OCI-LY3 (cell line): Measurements from ENCODE around the gene DGKB.

Experiments used
- H2AFZ ChIP-seq: fragments of 200-600, 300-600 bp; shearing (Covaris generic); 2 replicates; pipeline ENCODE4 v1.6.0; 2014; ENCODE audit warnings: antibody characterized with exemption, low read depth, low read length
- H3K27ac ChIP-seq: fragments of 200-600, 300-600 bp; sonication (generic); 2 replicates; pipeline ENCODE4 v1.5.1; 2014; ENCODE audit warnings: mild to moderate bottlenecking, low read length, moderate library complexity, mixed read lengths
- H3K27me3 ChIP-seq: fragments of 200-600, 300-600 bp; sonication (generic); 2 replicates; pipeline ENCODE4 v1.6.1; 2014; ENCODE audit warnings: low read depth, low read length, mixed read lengths
- H3K36me3 ChIP-seq: fragments of 200-600, 300-600 bp; sonication (generic); replicated peaks from 2 replicates; pipeline ENCODE3; 2014; ENCODE audit warnings: low read depth, low read length, mixed read lengths
- H3K4me1 ChIP-seq: fragments of 300-600, 200-600 bp; sonication (generic); 2 replicates; pipeline ENCODE4 v1.6.1; 2014; ENCODE audit warnings: low read length, mixed read lengths
- H3K4me2 ChIP-seq: fragments of 200-600, 300-600 bp; sonication (generic); 2 replicates; pipeline ENCODE4 v1.6.1; 2014; ENCODE audit warnings: low read length, mixed read lengths
- H3K4me3 ChIP-seq: fragments of 300-600, 200-600 bp; sonication (generic); 2 replicates; pipeline ENCODE4 v1.5.1; 2014; ENCODE audit warnings: antibody characterized with exemption, mild to moderate bottlenecking, low read length, moderate library complexity
- H3K79me2 ChIP-seq: fragments of 300-600, 200-600 bp; shearing (Covaris generic); 2 replicates; pipeline ENCODE4 v1.6.1; 2014; ENCODE audit warnings: mild to moderate bottlenecking, low read length, mixed read lengths
- H3K9ac ChIP-seq: fragments of 300-600, 200-600 bp; shearing (Covaris generic); 2 replicates; pipeline ENCODE4 v1.6.0; 2014; ENCODE audit warnings: mild to moderate bottlenecking, low read length, moderate library complexity
- H3K9me3 ChIP-seq: fragments of 200-600, 300-600 bp; shearing (Covaris generic); 2 replicates; pipeline ENCODE4 v1.6.1; 2014; ENCODE audit warnings: low read length, mixed read lengths; ENCODE audit not compliant: insufficient read depth
- H4K20me1 ChIP-seq: fragments of 200-600, 300-600 bp; sonication (generic); 2 replicates; pipeline ENCODE4 v1.6.1; 2016; ENCODE audit warnings: low read length, mixed read lengths; ENCODE audit not compliant: insufficient read depth
- CTCF ChIP-seq: fragments of 200-600, 300-600 bp; sonication (generic); IDR thresholded peaks from 2 replicates; pipeline ENCODE4 v1.5.1; 2014; ENCODE audit warnings: antibody characterized with exemption, low read length, low read depth
- EZH2phosphoT487 ChIP-seq: fragments of 200-600 bp; shearing (Covaris generic); IDR thresholded peaks from 2 replicates; pipeline ENCODE4 v1.6.1; 2018; ENCODE audit warnings: antibody characterized with exemption, mixed run types, low read depth

Gene DGKB

GRCh38 chr7:14673202-14673601, 229.3 kb downstream of the DGKB start:
- no peaks in the 10 kb centered on the region for H3K9me3 ChIP-seq
- H2AFZ ChIP-seq: no peak overlapping the region
- no peaks in the 10 kb centered on the region for H4K20me1 ChIP-seq
- TF ChIP-seq EZH2phosphoT487: no peak
- TF ChIP-seq CTCF: no peak
- H3K36me3 ChIP-seq: no peaks in the 10 kb centered on the region
- no peaks in the 10 kb centered on the region for H3K27me3 ChIP-seq
- no peak overlapping the region for H3K4me3 ChIP-seq
- H3K4me1 ChIP-seq: no peaks in the 10 kb centered on the region
- H3K79me2 ChIP-seq: no peaks in the 10 kb centered on the region
- no peak overlapping the region for H3K27ac ChIP-seq
- H3K4me2 ChIP-seq: no peak overlapping the region
- no peak overlapping the region for H3K9ac ChIP-seq

DNA sequence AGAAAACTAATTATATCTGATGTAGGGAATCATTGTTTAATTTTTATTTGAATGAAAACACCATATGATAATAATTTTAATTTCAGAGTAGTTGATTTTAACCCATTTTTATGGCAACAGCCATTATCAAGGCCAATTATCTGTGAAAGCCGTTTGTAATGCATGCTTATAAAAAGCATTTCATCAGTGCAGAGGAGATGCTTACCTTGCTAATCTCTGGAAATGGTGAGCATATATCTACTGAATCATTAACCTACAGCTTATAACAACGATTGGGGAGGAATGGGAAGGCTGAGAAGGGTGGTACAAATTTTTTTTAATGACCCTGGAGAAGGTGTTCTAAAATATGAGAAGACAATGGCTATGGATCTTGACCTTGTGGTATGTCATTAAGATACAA, 235.6 kb downstream of the DGKB start:
- Histone ChIP-seq H3K79me2 (no peaks in the 10 kb centered on the region), H2AFZ (no peak overlapping the region), H3K27ac (no peak overlapping the region), H3K9ac (no peak overlapping the region), H3K9me3 (no peaks in the 10 kb centered on the region), H3K4me2 (no peak overlapping the region), H3K4me1 (no peaks in the 10 kb centered on the region), H3K36me3 (no peaks in the 10 kb centered on the region), H4K20me1 (no peaks in the 10 kb centered on the region), H3K27me3 (no peaks in the 10 kb centered on the region), H3K4me3 (no peak overlapping the region)
- TF ChIP-seq CTCF (no peak), EZH2phosphoT487 (no peak)

DNA sequence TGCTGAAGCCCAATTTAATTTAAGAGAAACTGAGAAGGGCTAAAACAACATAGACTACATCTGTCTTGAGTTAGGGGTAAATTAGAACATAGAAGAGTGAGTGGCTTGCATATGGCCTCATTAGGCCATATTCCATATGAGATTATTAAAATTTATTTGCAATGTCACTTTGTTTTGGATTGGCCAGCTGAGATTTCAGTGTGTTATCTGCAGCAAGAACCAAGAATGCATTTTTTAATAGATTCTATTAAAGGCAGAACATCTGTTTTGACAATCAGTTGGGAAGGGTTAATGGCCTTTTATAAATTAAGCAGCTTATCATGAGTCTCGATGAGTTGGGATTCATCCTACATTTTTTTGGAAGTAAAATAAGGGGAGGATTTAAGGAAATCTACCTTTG, 236.2 kb downstream of the DGKB start:
- Histone ChIP-seq H3K9ac (no peak overlapping the region), H3K79me2 (no peaks in the 10 kb centered on the region), H3K36me3 (no peaks in the 10 kb centered on the region), H3K27me3 (no peaks in the 10 kb centered on the region), H3K9me3 (no peaks in the 10 kb centered on the region), H2AFZ (no peak overlapping the region), H3K4me2 (no peak overlapping the region), H3K27ac (no peak overlapping the region), H3K4me3 (no peak overlapping the region), H4K20me1 (no peaks in the 10 kb centered on the region), H3K4me1 (no peaks in the 10 kb centered on the region)
- TF ChIP-seq EZH2phosphoT487 (no peak), CTCF (no peak)

DNA sequence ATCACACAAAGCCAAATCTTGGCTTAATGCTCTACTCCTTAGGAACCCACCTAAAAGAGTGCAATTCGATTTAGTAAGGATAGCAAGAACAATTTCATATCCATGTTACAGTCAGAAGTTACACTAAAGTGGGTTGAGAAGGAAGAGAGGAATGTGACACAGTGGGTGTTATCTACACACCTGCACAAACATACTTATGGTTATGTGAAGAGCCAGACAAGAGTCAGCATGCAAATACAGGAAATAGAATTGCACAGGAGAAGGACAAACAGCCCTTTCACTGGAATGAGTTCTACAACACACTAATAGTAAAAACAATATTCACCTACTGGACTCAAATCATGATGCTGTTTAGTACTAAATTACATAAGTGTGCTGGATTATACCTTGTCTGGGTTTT, 262.8 kb downstream of the DGKB start:
- Histone ChIP-seq H3K4me1 (no peaks in the 10 kb centered on the region), H3K4me3 (no peak overlapping the region), H3K9me3 (no peaks in the 10 kb centered on the region), H4K20me1 (no peaks in the 10 kb centered on the region), H2AFZ (no peak overlapping the region), H3K4me2 (no peak overlapping the region), H3K9ac (no peak overlapping the region), H3K79me2 (no peaks in the 10 kb centered on the region), H3K27me3 (no peaks in the 10 kb centered on the region), H3K36me3 (no peaks in the 10 kb centered on the region), H3K27ac (no peak overlapping the region)
- TF ChIP-seq CTCF: no peak
- no peak for TF ChIP-seq EZH2phosphoT487
